ENCODE measurements around the gene SYMPK.
A peak's percentile ranks its signal among the peaks of the same experiment; 100 is the strongest.

Gene SYMPK

GRCh38 chr19:45782162-45782691 lies 80.7 kb downstream of the SYMPK start, which contains the start of gene DMPK:
Gene DMPK (minus strand): TSS chr19:45782490. CDS start chr19:45782352, 138 bp downstream.
- no peak for DNase-seq (ENCODE audit: low read depth in 1 of 2, low spot score in 1 of 2)

GRCh38 chr19:45781214-45782161 lies 81.5 kb downstream of the SYMPK start:
- no peak for DNase-seq (ENCODE audit: low read depth in 1 of 2, low spot score in 1 of 2)

- DNase-seq (ENCODE audit: low read depth in 1 of 2, low spot score in 1 of 2): no peak
Measured at GRCh38 chr19:45780448-45781213, 82.3 kb downstream of the SYMPK start.

GRCh38 chr19:45780146-45780447 lies 82.8 kb downstream of the SYMPK start:
- no peak for DNase-seq (ENCODE audit: low read depth in 1 of 2, low spot score in 1 of 2)

- DNase-seq (ENCODE audit: low read depth in 1 of 2, low spot score in 1 of 2): peak; percentile 81 to 84
Measured at GRCh38 chr19:45779231-45780145, 83.5 kb downstream of the SYMPK start.

- no peak for DNase-seq (ENCODE audit: low read depth in 1 of 2, low spot score in 1 of 2)
Measured at GRCh38 chr19:45778010-45778661, 84.8 kb downstream of the SYMPK start.

- no peak for DNase-seq (ENCODE audit: low read depth in 1 of 2, low spot score in 1 of 2)
Measured at GRCh38 chr19:45777395-45777961, 85.5 kb downstream of the SYMPK start.

- DNase-seq (ENCODE audit: low read depth in 1 of 2, low spot score in 1 of 2): no peak
Measured at GRCh38 chr19:45774765-45775164, 88.2 kb downstream of the SYMPK start.

- no peak for DNase-seq (ENCODE audit: low read depth in 1 of 2, low spot score in 1 of 2)
Measured at GRCh38 chr19:45773384-45773783, 89.6 kb downstream of the SYMPK start.

- DNase-seq (ENCODE audit: low read depth in 1 of 2, low spot score in 1 of 2): no peak
Measured at GRCh38 chr19:45772912-45773311, 90.0 kb downstream of the SYMPK start.

GRCh38 chr19:45772130-45772840 lies 90.7 kb downstream of the SYMPK start:
- no peak for DNase-seq (ENCODE audit: low read depth in 1 of 2, low spot score in 1 of 2)

GRCh38 chr19:45771311-45771933 lies 91.5 kb downstream of the SYMPK start:
- no peak for DNase-seq (ENCODE audit: low read depth in 1 of 2, low spot score in 1 of 2)

- peak; percentile 79 to 85 for DNase-seq (ENCODE audit: low read depth in 1 of 2, low spot score in 1 of 2)
Measured at GRCh38 chr19:45770192-45771101, 92.5 kb downstream of the SYMPK start.

- DNase-seq (ENCODE audit: low read depth in 1 of 2, low spot score in 1 of 2): no peak
Measured at GRCh38 chr19:45769821-45770191, 93.1 kb downstream of the SYMPK start.

GRCh38 chr19:45768984-45769782 lies 93.8 kb downstream of the SYMPK start, which contains the start of gene SIX5:
Gene SIX5 (minus strand): TSS chr19:45769252. CDS start chr19:45768844, 408 bp downstream.
- DNase-seq (ENCODE audit: low read depth in 1 of 2, low spot score in 1 of 2): peak; percentile 84 to 89

GRCh38 chr19:45768655-45768983 lies 94.3 kb downstream of the SYMPK start:
- DNase-seq (ENCODE audit: low read depth in 1 of 2, low spot score in 1 of 2): no peak

Measured in activated CD4-positive, alpha-beta T cell treated with anti-CD3 and anti-CD28 coated beads, Interleukin-2, amount 50 U/mL, for 24 hours (primary cell).